GM19397 (cell line): Measurements from ENCODE around the gene TSHZ2.

ENCODE experiments used
- ATAC-seq: cut with Tn5 transposase; IDR thresholded peaks from one replicate; pipeline ENCODE4 v1.9.1; 2021; ENCODE audit warnings: mild to moderate bottlenecking, moderate library complexity; ENCODE audit not compliant: unreplicated experiment

The TSHZ2 gene

DNA sequence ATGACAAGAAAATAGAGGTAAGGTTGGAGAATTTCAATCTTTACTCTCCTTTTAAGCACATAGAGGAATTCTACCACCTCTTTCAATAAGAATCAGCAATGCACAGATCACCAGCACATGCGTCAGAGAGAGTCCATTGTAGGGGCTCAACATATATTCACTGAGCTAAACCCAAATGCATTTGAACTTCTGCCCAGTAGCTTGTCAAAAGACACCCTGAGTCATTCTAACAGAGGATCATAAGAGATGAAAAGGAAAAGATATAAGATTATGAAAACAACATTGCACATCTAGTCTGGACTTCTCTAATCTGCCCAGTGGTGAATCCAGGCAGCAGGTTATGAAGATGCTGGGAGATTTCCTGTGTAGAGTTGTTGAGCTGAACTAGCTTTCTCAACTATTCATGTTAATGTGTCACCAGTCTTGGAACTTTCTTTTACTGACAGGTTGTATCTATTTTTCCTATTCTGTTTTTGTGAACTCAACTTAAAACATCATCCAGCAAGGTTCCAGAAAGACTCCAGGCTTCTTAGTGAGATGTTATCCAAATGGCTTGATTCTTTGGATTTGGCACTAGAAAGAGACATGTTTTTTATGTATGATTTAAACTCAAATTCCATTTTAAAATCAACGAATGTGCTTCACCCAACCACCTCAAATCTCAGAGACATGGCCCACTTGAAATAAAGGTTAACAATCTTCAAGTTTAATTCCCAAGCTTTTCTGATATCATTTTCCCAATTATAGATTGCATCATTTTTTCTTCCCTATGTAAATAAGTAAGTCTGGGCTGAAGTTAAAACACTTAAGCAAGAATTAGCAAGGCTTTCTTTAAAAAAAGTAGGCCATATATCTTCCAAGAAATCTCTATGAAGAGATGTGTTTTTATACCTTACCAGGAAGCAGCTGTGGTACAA lies 89.3 kb downstream of the TSHZ2 start:
- ATAC-seq, result no peak

- no peak for ATAC-seq
These were observed 92.8 kb downstream of the TSHZ2 start for GRCh38 chr20:53064935-53065334.

- no peak for ATAC-seq
These were observed 96.1 kb downstream of the TSHZ2 start for GRCh38 chr20:53068241-53068640.

GRCh38 chr20:53069132-53069531 lies 97.0 kb downstream of the TSHZ2 start:
- ATAC-seq, result no peak

DNA sequence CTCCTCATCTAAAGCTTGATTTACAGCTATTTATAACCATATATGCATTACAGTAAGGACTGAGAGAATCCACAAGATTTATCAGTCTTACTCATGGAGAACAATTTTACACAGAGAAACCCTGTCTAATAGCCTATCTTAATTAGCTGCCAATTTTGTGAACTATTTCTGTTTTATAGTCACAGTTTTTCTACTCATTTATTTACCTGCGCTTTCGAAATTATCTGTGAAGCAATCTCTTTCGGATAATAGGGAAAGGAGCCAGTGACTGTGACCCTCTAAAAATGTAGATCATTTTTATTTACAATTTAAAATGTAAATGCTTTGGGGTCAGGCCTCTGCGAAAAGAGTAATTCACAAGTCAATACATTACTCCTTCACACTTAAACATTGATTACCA lies 98.1 kb downstream of the TSHZ2 start:
- ATAC-seq, result no peak

GRCh38 chr20:53070706-53071392 lies 98.7 kb downstream of the TSHZ2 start:
- ATAC-seq, result no peak

GRCh38 chr20:53071833-53072232 lies 99.7 kb downstream of the TSHZ2 start:
- ATAC-seq, result no peak

DNA sequence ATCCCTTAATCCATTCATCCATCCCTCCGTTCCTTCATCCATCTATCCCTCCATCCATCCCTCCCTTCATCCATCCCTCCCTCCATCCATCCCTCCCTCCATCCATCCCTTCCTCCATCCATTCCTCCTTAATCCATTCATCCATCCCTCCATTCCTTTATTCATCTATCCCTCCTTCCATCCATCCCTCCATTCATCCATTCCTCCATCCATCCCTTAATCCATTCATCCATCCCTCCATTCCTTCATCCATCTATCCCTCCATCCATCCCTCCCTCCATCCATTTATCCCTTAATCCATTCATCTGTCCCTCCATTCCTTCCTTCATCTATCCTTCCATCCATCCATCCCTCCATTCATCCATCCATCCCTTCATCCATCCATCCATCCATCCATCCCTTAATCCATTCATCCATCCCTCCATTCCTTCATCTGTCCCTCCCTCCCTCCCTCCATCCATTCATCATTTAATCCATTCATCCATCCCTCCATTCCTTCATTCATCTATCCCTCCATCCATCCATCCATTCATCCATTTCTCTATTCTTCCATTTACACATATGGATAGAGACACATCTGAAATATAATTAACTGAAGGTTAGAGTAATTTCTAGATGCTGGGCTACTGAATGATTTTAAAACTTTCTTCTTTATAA lies 100.9 kb downstream of the TSHZ2 start:
- ATAC-seq, result no peak

DNA sequence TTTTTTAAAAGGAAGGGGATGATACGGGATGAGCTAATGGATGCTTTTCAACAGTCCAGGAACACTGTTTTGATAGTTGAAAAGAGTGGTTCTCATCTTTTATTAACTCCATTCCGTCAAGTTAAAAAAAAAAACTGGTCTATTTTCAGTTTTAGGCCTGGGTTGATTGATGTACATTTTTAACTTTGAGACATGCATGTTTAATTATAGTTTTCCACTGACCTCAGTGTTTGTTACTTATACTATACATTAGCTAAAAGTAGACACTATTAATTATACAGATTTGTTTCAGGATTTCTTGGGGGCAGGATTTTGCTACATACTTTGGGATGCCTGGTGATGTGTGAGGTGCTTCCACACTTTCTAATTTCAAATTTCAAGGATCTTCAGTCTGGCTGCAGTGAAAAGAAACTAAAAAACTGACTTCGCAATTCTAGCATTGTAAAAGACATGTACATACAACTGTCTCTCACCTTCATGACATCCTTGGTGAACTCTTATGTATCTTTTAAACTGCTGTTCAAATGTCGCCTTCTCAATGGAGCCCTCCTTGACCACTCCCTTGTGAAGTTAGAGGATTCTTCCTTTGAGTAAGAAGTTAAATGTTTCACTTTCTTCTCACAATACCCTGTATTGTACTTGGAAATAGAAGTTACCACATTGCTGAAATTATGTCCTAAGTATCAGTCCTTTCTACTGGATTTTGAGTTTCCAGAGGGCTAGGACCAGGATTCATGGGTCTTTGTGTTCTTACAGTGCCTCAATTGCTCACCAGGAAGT lies 101.7 kb downstream of the TSHZ2 start:
- no peak for ATAC-seq

DNA sequence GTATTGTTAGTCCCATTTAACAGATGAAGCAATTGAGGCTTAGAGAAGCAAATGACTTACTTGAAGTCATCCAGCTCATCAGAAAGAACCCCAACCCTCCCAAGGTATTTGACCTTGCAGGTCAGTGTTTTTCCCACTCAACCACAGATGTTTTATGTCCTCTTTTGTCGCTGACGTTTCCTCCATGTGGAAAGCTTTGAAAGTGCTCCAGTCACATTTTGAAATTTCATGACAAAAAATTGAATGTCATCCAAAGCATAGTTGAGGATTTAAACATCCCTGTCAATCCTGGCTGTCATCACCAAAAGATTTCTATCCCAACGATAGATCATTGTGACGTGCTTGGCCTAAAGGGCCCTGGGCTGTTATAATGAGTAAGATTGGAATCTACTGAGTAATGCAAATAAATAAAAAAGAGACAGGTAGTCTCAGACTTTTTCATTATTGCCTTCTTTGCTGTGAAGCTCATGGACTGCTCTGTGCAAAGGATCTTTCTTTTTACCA lies 102.7 kb downstream of the TSHZ2 start:
- no peak for ATAC-seq

- ATAC-seq, result no peak
These were observed 104.5 kb downstream of the TSHZ2 start for GRCh38 chr20:53076668-53077067.

DNA sequence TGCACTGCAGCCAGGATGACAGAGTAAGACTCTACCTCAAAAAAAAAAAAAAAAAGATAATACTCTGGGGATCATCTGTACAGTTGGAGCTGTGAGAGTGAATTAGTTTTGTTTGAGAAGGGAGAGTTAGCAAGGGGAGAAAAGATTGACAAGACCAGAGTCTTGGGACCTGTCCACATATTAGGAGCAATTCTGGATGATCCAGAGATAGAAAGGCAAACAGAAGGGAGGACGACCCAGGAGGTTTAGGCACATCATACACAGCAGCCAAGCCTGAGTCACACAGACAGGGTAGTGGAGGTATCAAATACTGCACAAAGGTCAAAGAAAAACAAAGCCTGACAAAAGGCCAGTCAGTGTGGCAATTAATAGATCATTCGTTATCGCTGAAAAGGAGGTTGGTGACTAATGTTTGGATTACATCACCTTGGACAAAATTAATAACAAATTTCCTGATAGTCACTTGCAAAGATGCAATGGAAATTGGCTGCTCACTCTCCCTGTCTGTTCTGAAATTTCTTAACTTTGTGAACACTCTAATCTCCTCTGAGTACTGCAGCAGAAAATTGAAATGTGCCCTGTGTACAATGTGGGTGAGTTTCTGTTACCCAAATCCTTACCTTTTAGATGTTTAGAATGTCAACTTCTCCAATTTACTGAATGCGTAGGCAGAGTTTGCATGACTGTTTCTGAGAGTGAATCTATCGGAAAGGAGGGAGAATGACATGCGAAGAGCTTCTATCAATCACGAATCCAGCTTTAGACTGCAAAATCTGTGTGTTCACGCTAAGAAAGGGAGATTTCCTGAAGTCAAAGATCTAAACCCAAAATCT lies 105.4 kb downstream of the TSHZ2 start:
- no peak for ATAC-seq

DNA sequence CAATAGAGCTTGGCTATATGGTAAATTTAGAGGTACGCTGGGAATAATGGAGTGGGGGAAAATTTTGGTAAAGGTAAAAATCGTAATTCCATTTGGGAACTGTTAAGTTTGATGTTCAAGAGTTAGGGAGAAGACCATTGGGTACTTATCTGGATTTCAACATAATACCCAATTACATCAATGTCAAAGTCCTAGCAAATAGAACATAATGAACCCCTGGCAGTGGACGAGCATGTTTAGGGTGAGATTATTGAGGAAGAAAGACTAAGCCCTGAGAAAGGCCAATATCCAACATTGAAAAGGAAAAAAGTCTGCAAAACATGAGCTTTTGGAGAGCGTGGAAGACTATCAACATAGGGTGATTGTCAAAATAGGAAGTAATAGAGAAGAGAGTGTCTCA lies 106.6 kb downstream of the TSHZ2 start:
- no peak for ATAC-seq

- ATAC-seq, result no peak
These were observed 107.1 kb downstream of the TSHZ2 start for GRCh38 chr20:53079261-53079691.

GRCh38 chr20:53079828-53080686 lies 107.9 kb downstream of the TSHZ2 start:
- ATAC-seq, result no peak

DNA sequence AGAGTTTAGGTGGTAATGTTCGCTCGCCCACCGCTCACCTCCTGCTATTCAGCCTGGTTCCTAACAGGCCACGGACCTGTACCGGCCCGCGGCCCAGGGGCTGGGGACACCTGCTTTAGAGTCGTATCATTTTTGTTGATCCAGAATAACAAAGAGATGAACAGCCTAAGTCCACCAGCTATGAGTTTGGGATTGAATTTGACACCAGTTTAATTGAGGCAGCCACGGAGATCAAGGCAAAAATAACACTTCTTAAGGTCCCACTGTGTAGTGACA lies 108.5 kb downstream of the TSHZ2 start:
- no peak for ATAC-seq

DNA sequence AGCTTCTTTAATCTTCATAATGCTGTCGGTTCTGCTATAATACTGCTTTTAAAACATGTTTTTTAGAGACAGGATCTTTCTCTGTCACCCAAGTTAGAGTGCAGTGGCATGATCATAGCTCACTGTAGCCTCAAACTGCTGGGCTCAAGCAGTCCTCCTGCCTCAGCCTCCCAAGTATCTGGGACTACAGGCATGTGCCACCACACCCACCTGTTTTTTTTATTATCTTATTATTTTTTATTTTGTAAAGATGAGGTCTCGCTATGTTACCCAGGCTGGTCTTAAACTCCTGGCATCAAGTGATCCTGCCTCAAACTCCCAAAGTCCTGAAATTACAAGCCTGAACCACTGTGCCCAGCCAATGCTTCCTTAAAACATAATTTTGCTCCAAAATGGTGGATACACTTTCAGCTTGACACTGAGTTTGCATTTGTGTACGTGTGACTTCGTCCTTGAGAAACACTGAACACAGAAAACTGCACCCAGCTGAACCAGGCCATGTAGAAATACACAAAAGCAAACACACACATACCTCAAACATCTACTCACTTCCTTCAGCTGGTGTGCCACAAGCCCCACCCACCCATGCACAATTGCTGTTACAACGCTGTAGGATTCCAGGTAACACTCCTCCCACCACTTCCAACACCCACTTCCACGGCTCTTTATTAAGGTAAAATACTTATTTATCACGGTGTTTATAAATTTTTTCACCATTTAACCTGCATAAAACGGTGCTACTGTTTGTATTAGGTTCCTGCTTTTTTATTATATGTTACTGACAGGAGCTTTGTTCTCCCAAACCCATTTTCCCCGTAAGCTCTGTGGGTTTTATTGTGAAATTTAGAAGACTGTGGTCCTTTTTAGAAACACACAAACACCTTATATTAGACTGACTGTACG lies 109.1 kb downstream of the TSHZ2 start:
- no peak for ATAC-seq
